ENCODE data around the gene SOCS7.

The SOCS7 gene

GRCh38 chr17:38351412-38352222 lies at the start of gene SOCS7:
Gene SOCS7 (plus strand): TSS chr17:38351844. CDS start chr17:38352053, 209 bp downstream.
- H3K4me3 ChIP-seq (ENCODE audit: low read depth, low read length) = peak within 1 kb of the TSS; percentile 72
- no peak for TF ChIP-seq CTCF (IDR thresholded peaks at IDR 0.05; ENCODE audit: low read depth, low read length)
- in situ Hi-C loops (cut with HindIII; ENCODE audit: low sequenced_read_pairs) = no loop called here
- peak; percentile 91 for DNase-seq (ENCODE audit: low read depth, low spot score)

- in situ Hi-C loops (cut with HindIII; ENCODE audit: low sequenced_read_pairs) = no loop called here
These were observed 36.1 kb upstream of the SOCS7 start for GRCh38 chr17:38315497-38315896.

GRCh38 chr17:38317081-38317480 lies 34.6 kb upstream of the SOCS7 start:
- no peak for TF ChIP-seq CTCF (IDR thresholded peaks at IDR 0.05; ENCODE audit: low read depth, low read length)
- no peak for DNase-seq (ENCODE audit: low read depth, low spot score)
- in situ Hi-C loops (cut with HindIII; ENCODE audit: low sequenced_read_pairs) = no loop called here
- H3K4me3 ChIP-seq (ENCODE audit: low read depth, low read length) = no peak overlapping the region

More at GRCh38 chr17:38315497-38315896, 36.1 kb upstream of the SOCS7 start:
- H3K4me3 ChIP-seq (ENCODE audit: low read depth, low read length) = no peak overlapping the region
- TF ChIP-seq CTCF (IDR thresholded peaks at IDR 0.05; ENCODE audit: low read depth, low read length) = no peak
- no peak for DNase-seq (ENCODE audit: low read depth, low spot score)

GRCh38 chr17:38320482-38320881 lies 31.2 kb upstream of the SOCS7 start:
- no peak for TF ChIP-seq CTCF (IDR thresholded peaks at IDR 0.05; ENCODE audit: low read depth, low read length)
- DNase-seq (ENCODE audit: low read depth, low spot score) = no peak
- in situ Hi-C loops (cut with HindIII; ENCODE audit: low sequenced_read_pairs) = no loop called here
- H3K4me3 ChIP-seq (ENCODE audit: low read depth, low read length) = no peak overlapping the region

- DNase-seq (ENCODE audit: low read depth, low spot score) = peak; percentile 42
- peak; percentile 76 for TF ChIP-seq CTCF (IDR thresholded peaks at IDR 0.05; ENCODE audit: low read depth, low read length)
- no peak overlapping the region for H3K4me3 ChIP-seq (ENCODE audit: low read depth, low read length)
- in situ Hi-C loops (cut with HindIII; ENCODE audit: low sequenced_read_pairs) = no loop called here
These were observed 29.4 kb upstream of the SOCS7 start for GRCh38 chr17:38322156-38322779.

- no peak for DNase-seq (ENCODE audit: low read depth, low spot score)
- in situ Hi-C loops (cut with HindIII; ENCODE audit: low sequenced_read_pairs) = no loop called here
- TF ChIP-seq CTCF (IDR thresholded peaks at IDR 0.05; ENCODE audit: low read depth, low read length) = no peak
- no peak overlapping the region for H3K4me3 ChIP-seq (ENCODE audit: low read depth, low read length)
These were observed 28.7 kb upstream of the SOCS7 start for GRCh38 chr17:38322897-38323296.
